ENCODE data around the gene CMSS1.
A peak's percentile ranks its signal among the peaks of the same experiment; 100 is the strongest.

Gene CMSS1

GRCh38 chr3:99901200-99901926, 83.7 kb downstream of the CMSS1 start:
- no peak for DNase-seq (ENCODE audit: low spot score in 2 of 2)
- ATAC-seq (ENCODE audit: low read depth): no peak
- no peaks in the 10 kb centered on the region for H3K9me3 Mint-ChIP-seq
- no peak overlapping the region for H3K27ac Mint-ChIP-seq
- no peaks in the 10 kb centered on the region for H3K27me3 Mint-ChIP-seq
- peaks cover 2% of the 10 kb centered on the region for H3K36me3 Mint-ChIP-seq
- no peak overlapping the region for H3K4me3 Mint-ChIP-seq
- peaks cover 11% of the 10 kb centered on the region for H3K4me1 Mint-ChIP-seq

- DNase-seq (ENCODE audit: low spot score in 2 of 2): no peak
- no peak for ATAC-seq (ENCODE audit: low read depth)
- H3K27me3 Mint-ChIP-seq: no peaks in the 10 kb centered on the region
- H3K27ac Mint-ChIP-seq: no peak overlapping the region
- no peaks in the 10 kb centered on the region for H3K9me3 Mint-ChIP-seq
- H3K4me3 Mint-ChIP-seq: no peak overlapping the region
- H3K4me1 Mint-ChIP-seq: peaks cover 10% of the 10 kb centered on the region
- peaks cover 2% of the 10 kb centered on the region for H3K36me3 Mint-ChIP-seq
Observed at GRCh38 chr3:99902091-99902490, 84.4 kb downstream of the CMSS1 start.

GRCh38 chr3:99903869-99904268, 86.2 kb downstream of the CMSS1 start:
- no peak overlapping the region for H3K4me3 Mint-ChIP-seq
- peaks cover 6% of the 10 kb centered on the region for H3K36me3 Mint-ChIP-seq
- no peak for DNase-seq (ENCODE audit: low spot score in 2 of 2)
- H3K27me3 Mint-ChIP-seq: no peaks in the 10 kb centered on the region
- peaks cover 14% of the 10 kb centered on the region for H3K4me1 Mint-ChIP-seq
- H3K9me3 Mint-ChIP-seq: no peaks in the 10 kb centered on the region
- H3K27ac Mint-ChIP-seq: no peak overlapping the region
- ATAC-seq (ENCODE audit: low read depth): no peak

GRCh38 chr3:99907959-99908544, 90.4 kb downstream of the CMSS1 start:
- Mint-ChIP-seq H3K36me3 (peaks cover 9% of the 10 kb centered on the region), H3K4me1 (peaks cover 10% of the 10 kb centered on the region), H3K4me3 (no peak overlapping the region), H3K9me3 (no peaks in the 10 kb centered on the region), H3K27ac (no peak overlapping the region), H3K27me3 (no peaks in the 10 kb centered on the region)
- ATAC-seq (ENCODE audit: low read depth) (no peak), DNase-seq (ENCODE audit: low spot score in 2 of 2) (no peak)

- peaks cover 8% of the 10 kb centered on the region for H3K36me3 Mint-ChIP-seq
- no peaks in the 10 kb centered on the region for H3K9me3 Mint-ChIP-seq
Observed at GRCh38 chr3:99909714-99910495, 92.2 kb downstream of the CMSS1 start.

GRCh38 chr3:99910752-99911290, 93.2 kb downstream of the CMSS1 start:
- no peaks in the 10 kb centered on the region for H3K9me3 Mint-ChIP-seq
- H3K27me3 Mint-ChIP-seq: no peaks in the 10 kb centered on the region
- no peak for DNase-seq (ENCODE audit: low spot score in 2 of 2)
- H3K36me3 Mint-ChIP-seq: peaks cover 8% of the 10 kb centered on the region
- ATAC-seq (ENCODE audit: low read depth): no peak
- peaks cover 3% of the 10 kb centered on the region for H3K4me1 Mint-ChIP-seq
- no peak overlapping the region for H3K27ac Mint-ChIP-seq
- H3K4me3 Mint-ChIP-seq: no peak overlapping the region

More at GRCh38 chr3:99909714-99910495, 92.2 kb downstream of the CMSS1 start:
- no peak overlapping the region for H3K27ac Mint-ChIP-seq
- H3K27me3 Mint-ChIP-seq: no peaks in the 10 kb centered on the region
- ATAC-seq (ENCODE audit: low read depth): no peak
- DNase-seq (ENCODE audit: low spot score in 2 of 2): no peak
- peaks cover 6% of the 10 kb centered on the region for H3K4me1 Mint-ChIP-seq
- no peak overlapping the region for H3K4me3 Mint-ChIP-seq

GRCh38 chr3:99911433-99911832, 93.8 kb downstream of the CMSS1 start:
- no peaks in the 10 kb centered on the region for H3K9me3 Mint-ChIP-seq
- no peak for ATAC-seq (ENCODE audit: low read depth)
- H3K4me3 Mint-ChIP-seq: no peak overlapping the region
- DNase-seq (ENCODE audit: low spot score in 2 of 2): no peak
- H3K4me1 Mint-ChIP-seq: peaks cover 3% of the 10 kb centered on the region
- no peaks in the 10 kb centered on the region for H3K27me3 Mint-ChIP-seq
- no peak overlapping the region for H3K27ac Mint-ChIP-seq
- peaks cover 8% of the 10 kb centered on the region for H3K36me3 Mint-ChIP-seq

GRCh38 chr3:99915906-99916432, 98.3 kb downstream of the CMSS1 start:
- H3K36me3 Mint-ChIP-seq: peaks cover 7% of the 10 kb centered on the region
- no peaks in the 10 kb centered on the region for H3K27me3 Mint-ChIP-seq
- H3K4me3 Mint-ChIP-seq: no peak overlapping the region
- H3K9me3 Mint-ChIP-seq: no peaks in the 10 kb centered on the region
- ATAC-seq (ENCODE audit: low read depth) (no peak), DNase-seq (ENCODE audit: low spot score in 2 of 2) (no peak)
- H3K4me1 Mint-ChIP-seq: peaks cover 3% of the 10 kb centered on the region
- H3K27ac Mint-ChIP-seq: no peak overlapping the region

- Mint-ChIP-seq H3K36me3 (peaks cover 10% of the 10 kb centered on the region), H3K27ac (no peak overlapping the region), H3K27me3 (no peaks in the 10 kb centered on the region), H3K4me1 (peaks cover 10% of the 10 kb centered on the region), H3K9me3 (peaks cover 2% of the 10 kb centered on the region), H3K4me3 (no peak overlapping the region)
- ATAC-seq (ENCODE audit: low read depth): no peak
- DNase-seq (ENCODE audit: low spot score in 2 of 2): no peak
Observed at GRCh38 chr3:99918715-99919114, 101.1 kb downstream of the CMSS1 start.

- H3K36me3 Mint-ChIP-seq: peaks cover 12% of the 10 kb centered on the region
- peaks cover 10% of the 10 kb centered on the region for H3K4me1 Mint-ChIP-seq
- H3K27ac Mint-ChIP-seq: no peak overlapping the region
- DNase-seq (ENCODE audit: low spot score in 2 of 2): no peak
- no peak for ATAC-seq (ENCODE audit: low read depth)
- H3K27me3 Mint-ChIP-seq: no peaks in the 10 kb centered on the region
- H3K9me3 Mint-ChIP-seq: peaks cover 2% of the 10 kb centered on the region
- H3K4me3 Mint-ChIP-seq: no peak overlapping the region
Observed at GRCh38 chr3:99919694-99920093, 102.0 kb downstream of the CMSS1 start.

GRCh38 chr3:99920481-99921376, 103.1 kb downstream of the CMSS1 start:
- ATAC-seq (ENCODE audit: low read depth) (peak; percentile 58), DNase-seq (ENCODE audit: low spot score in 2 of 2) (no peak)
- Mint-ChIP-seq H3K27me3 (no peaks in the 10 kb centered on the region), H3K9me3 (peaks cover 2% of the 10 kb centered on the region), H3K36me3 (peaks cover 14% of the 10 kb centered on the region), H3K4me3 (no peak overlapping the region), H3K27ac (peak overlapping the region; percentile 12), H3K4me1 (peaks cover 10% of the 10 kb centered on the region)

GRCh38 chr3:99921377-99921695, 103.7 kb downstream of the CMSS1 start:
- Mint-ChIP-seq H3K9me3 (peaks cover 2% of the 10 kb centered on the region), H3K4me3 (no peak overlapping the region)

GRCh38 chr3:99921986-99922385, 104.3 kb downstream of the CMSS1 start:
- peaks cover 2% of the 10 kb centered on the region for H3K9me3 Mint-ChIP-seq

More at GRCh38 chr3:99921377-99921695, 103.7 kb downstream of the CMSS1 start:
- Mint-ChIP-seq H3K36me3 (peaks cover 14% of the 10 kb centered on the region), H3K27me3 (no peaks in the 10 kb centered on the region), H3K27ac (peak overlapping the region; percentile 12), H3K4me1 (peaks cover 10% of the 10 kb centered on the region)
- DNase-seq (ENCODE audit: low spot score in 2 of 2): no peak
- no peak for ATAC-seq (ENCODE audit: low read depth)

More at GRCh38 chr3:99921986-99922385, 104.3 kb downstream of the CMSS1 start:
- Mint-ChIP-seq H3K27me3 (no peaks in the 10 kb centered on the region), H3K4me1 (peaks cover 10% of the 10 kb centered on the region), H3K4me3 (no peak overlapping the region), H3K36me3 (peaks cover 17% of the 10 kb centered on the region), H3K27ac (no peak overlapping the region)
- no peak for DNase-seq (ENCODE audit: low spot score in 2 of 2)
- no peak for ATAC-seq (ENCODE audit: low read depth)

Measured in memory B cell (primary cell).